GM21423 (cell line): Measurements from ENCODE around the gene CGB1.

Experiments
- ATAC-seq: cut with Tn5 transposase; IDR thresholded peaks from one replicate; pipeline ENCODE4 v1.9.1; 2021; ENCODE audit warnings: mild to moderate bottlenecking, moderate library complexity; ENCODE audit not compliant: unreplicated experiment

Gene CGB1

DNA sequence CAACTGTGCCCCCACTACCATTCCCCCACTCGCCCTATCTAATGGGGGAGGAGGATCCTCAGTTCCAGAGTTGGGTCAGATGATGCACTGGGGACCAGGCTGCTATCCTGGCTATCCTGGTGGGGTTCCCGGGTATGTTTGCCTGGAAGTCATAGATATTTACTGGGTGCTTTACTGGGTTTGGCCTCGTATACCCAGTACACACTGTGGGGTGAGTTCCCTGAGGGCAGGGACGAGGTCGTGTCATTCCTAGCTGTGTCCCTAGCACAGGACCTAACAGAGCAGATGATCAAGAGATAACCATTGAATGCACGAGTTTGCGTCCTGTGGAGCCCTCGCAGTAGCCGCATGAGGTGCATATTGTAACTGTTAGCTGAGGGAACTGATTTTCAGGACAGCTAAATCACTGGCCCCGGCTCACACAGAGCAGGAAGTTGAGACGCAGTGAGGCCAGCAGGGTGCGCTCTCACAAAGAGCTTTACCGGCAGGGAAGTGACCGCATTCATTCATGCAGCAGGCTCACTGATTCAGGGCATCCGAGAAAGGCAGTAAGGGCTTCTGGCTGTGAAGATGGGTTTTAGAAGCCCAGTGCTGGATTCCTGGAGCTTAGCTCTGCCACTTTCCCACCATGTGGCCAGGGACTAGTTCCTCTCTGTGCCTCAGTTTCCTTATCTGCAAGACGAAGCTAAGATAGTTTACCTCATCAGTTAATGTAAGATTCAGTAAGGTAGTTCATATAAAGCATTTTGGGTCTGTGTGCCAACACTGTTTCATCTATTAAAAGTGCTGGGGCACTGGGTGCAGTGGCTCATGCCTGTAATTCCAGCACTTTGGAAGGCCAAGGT lies 37.0 kb downstream of the CGB1 start:
- ATAC-seq = no peak

DNA sequence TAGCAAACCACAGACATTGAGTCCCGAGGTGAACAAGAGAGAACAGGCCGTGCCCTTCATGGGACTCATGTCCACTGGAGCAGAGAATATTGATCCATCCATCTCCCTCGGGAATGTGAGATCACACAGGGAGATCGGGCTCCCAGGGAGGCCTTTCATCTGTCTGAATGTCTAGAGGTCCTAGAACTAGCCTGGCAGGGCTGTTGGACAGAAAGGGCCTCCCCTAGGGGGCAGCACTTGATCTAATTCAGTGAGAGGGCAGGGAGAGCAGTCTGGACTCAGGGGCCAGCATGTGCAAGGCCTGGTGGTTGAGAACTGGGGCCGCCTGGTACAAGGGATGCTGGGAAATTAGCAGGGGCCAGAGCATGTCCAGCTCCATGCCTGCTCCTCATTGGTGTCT lies 38.7 kb downstream of the CGB1 start:
- ATAC-seq = no peak

DNA sequence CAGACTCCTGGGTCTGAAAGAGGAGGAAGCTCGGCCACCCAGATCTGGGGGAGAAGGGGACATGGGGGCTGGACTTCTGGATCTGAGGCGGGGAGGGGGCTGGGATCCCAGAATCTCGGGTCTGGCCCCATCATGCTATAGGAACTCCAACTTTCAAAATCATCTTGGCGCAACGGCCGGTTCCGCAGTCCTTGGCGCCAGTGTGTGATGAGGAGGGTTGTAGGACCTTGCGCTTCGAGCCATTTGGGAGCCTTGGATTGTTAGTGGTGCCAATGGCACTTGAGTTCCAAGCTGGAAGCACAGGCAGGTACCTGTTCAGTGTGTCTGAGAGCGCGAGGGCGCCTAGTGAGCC lies 42.7 kb downstream of the CGB1 start:
- no peak for ATAC-seq

DNA sequence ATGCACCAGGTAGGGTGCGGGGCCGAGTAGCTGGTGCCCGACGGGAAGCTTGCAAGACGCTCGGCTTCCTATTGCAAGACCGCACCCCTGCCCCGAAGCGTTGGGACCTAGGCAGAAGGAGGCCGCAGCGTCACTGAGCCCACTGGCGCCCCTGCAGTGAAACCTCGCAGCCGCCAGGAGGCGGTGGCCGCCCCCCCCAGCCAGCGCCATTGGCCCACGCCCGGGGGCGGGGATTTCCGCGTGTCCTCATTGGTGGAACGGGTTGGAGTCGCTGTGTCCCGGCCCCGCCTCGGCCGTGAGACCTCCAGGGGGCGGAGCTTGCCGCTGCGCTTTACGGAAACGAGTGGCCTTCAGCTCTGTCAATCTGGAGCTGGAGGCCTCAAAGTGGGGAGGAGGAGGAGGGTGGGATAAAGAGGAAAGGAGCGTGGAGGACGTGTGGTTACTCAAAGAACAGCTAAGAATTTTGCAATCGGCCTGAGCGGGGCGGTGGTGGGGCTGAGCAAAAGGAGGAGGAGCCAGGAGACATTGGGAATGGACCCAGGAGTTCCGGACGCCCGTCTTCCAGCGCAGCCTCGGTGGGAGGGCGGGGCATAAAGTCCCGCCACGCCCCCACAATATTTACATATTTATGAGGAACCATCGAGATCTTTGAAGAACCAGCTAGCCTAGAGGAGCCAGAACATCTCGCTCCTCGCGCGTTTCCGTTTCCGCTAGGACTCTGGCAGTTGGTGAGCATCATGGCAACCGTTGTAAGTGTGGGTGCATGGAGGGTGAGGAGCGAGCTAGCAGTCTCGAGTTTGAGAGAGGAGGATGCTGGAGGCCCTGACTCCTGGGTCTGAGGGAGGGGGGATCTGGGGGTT lies 43.3 kb downstream of the CGB1 start, which contains the start of the genes GYS1 and RUVBL2:
GYS1 (minus strand) TSS at position 135 of the 860 bp plus-strand sequence. CDS start 197 bp downstream, outside the sequence.
RUVBL2 (plus strand) TSS at position 713 of the 860 bp plus-strand sequence; CDS start at position 738, 25 bp downstream.
- ATAC-seq = peak; percentile 88

DNA sequence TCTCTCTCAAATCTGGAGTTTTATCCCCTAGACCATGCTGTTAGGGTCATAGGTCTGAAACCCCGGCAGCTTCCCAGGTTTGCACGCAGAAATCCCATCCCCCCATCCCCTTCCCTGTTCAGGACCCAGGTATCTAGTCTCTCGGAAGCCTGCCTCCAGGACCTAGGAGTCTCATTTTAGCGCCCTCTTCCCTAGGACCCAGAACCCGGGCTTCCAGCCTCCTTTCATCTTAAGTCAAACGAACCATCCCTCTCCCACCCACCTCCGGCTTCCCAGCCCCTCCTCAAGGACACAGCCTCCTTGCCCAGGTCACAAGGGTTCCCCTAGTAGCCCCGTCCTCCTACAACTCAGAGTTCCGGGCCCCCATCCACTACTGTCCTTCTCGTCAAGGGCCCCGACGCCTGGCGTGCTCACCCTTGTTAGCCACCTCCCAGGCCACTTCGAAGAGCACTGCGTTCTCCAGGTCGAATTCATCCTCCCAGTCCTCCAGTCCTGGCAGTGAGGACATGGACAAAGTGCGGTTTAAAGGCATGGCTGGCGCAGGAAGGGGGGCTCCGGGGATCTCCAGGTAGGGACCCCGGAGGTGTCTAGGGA lies 44.0 kb downstream of the CGB1 start:
- no peak for ATAC-seq

DNA sequence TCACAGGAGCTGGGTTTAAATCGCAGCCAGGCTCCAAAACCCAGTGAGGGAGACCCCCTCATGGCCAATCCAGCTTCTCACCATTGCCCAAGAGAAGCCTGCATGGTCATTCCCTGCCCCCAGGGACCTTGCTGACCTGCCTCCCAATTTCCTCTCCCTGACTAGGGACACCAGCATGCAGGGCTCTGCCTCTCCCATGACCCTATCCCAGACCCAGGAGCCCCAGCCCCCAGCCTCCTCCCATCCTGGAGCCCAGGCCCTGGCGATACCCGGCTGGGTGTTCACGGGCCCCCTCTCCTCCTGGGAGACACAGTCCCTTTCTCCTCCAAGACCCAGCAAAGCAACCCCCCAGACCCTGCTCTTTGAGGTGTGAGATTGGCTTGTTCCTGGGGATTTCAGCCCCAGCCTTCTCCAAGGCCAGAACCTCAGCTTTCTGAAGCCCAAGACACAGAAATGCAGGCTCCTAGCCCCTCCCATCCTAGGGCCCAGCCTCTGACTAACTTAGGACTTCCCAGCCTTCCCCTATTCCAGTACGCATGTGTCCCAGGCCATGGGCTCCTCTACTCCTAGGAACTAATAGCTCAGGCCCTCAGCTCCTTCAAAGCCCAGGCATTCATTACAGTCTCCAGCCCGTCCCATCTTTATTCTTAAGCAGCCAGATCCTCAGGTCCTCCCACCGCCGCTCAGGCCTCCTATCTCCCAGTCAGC lies 44.7 kb downstream of the CGB1 start:
- no peak for ATAC-seq

DNA sequence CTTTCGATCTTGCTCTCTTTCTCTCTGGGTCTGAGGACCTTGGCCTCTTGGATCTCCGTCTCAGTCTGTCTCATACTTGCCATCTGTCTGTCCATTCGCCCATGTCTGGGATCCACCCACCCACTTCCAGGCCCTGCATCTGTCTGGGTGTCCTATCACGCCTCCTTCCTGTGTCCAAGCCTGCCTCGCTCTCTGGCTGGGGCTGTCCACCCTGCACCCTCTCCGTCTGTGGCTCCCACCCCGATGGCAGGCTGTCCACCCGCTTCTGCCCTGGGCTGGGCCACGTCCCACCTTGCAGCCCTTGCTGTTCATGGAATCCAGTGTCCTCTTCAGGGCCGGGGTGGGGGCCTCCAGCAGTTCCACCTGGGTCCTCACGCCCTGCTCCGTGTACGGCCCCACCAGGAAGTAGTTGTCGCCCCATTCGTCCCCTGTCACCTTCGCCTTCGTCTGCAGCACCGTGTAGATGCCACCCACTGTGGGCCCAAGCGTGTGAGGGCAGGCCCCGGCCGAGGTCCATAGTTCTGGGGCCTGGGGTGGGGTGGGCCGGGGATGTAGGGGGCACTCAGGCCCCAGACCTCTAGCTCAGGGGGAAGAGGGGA lies 45.6 kb downstream of the CGB1 start:
- ATAC-seq = no peak

DNA sequence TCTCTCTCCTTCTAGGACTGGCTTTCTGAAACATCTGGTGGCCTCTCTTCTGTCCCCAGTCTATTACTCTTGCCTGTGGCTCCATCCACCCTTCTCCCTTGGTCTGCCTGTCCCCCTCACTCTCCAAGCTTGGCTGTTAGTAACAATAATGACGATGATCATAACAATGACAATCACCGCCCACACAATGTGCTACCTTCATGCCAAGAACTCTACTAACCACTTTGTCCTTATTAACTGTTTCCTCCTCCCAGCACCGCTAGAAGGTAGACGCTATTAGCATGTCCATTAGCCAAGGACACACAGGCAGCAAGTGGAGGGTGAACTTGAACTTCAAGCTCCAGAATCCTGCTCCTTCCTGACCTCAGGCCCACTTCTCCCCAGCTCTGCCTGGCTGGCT lies 46.3 kb downstream of the CGB1 start:
- no peak for ATAC-seq

DNA sequence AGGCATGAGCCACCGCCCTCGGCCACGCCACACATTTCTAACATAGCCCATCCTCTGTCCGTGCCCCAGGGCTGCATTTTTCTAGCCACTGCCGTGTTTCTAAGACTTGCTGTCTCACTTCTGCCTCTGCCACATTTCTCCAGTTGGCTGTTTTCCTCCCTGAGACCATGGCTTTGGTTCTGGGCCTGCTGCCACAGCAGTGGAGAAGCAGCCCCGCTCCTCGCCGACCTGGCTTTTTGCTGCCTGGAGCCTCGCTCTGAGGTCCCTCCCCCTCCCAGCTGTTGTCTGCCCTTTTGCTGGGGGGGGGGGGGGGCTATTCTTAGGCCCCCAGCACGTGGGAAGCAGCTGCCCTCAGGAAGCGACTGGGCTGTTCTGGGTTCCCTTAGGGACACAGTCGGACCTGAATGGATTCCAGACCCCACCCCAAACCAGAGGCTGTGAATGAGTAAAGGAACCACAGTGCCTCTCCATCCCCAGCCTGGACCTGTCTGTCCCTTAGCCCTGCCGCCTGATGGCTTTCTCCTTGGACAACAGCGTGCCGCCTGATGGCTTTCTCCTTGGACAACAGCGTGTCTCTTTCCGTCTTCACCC lies 46.9 kb downstream of the CGB1 start:
- ATAC-seq = no peak

DNA sequence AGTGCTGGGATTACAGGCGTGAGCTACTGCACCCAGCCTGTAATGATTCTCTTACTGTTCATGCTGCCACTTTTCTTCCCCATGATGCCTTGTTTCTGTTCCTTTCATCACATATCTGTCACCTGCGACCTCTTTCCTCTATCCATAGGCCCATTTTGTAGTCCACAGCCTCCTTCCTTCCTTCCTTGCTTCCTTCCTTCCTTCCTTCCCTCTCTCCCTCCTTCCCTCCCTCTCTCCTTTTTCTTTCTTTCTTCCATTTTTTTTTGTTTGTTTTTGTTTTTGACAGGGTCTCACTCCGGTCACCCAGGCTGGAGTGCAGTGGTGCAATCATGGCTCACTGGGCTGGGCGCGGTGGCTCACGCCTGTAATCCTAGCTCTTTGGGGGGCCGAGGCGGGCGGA lies 47.8 kb downstream of the CGB1 start:
- ATAC-seq = no peak

DNA sequence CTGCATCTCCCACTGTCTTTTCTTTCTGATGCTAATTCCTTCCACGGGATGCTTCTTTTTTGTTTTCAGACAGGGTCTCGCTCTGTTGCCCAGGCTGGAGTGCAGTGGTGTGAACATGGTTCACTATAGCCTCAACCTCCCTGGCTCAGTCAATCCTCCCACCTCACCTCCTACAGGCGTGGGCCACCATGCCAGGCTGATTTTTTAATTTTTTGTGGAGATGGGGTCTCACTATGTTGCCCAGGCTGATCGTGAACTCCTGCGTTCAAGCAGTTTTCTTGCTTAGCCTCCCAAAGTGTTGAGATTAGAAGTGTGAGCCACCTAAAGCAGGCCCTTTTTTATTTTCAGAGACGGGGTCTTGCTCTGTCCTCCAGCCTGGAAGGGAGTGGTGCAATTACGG lies 48.4 kb downstream of the CGB1 start:
- no peak for ATAC-seq

DNA sequence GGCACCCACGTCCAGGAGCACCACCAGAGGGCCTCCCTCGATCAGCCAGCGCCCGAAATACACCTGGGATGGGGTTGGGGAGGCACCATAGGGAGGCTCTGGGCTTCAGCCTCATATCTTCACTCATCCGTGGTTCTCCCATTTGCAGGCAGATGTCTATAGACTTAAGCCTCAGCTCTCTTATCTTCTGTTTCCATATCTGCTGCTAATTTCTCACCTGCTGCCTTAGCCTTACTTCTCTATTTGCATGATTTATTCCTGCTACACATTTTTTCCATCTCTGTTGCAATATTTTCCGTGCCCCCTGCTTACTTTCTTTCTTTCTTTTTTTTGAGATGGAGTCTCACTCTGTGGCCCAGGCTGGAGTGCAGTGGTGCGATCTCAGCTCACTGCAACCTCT lies 49.4 kb downstream of the CGB1 start:
- ATAC-seq = no peak

DNA sequence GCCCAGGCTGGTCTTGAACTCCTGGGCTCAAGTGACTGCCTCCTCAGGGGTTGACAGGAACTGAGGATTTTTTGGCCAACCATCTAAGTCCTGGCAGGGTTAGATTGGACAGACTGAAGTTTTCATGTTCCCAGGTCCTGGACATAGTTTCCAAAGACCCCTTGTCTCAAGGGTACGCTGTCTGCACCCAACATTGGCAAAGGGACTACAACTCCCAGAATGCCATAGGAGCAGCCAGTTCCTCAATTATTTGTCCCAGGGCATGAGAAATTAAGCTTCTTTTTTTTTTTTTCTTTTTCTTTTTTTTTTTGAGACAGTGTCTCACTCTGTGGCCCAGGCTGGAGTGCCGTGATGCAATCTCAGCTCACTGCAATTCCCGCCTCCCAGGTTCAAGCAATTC lies 50.5 kb downstream of the CGB1 start:
- ATAC-seq = no peak

DNA sequence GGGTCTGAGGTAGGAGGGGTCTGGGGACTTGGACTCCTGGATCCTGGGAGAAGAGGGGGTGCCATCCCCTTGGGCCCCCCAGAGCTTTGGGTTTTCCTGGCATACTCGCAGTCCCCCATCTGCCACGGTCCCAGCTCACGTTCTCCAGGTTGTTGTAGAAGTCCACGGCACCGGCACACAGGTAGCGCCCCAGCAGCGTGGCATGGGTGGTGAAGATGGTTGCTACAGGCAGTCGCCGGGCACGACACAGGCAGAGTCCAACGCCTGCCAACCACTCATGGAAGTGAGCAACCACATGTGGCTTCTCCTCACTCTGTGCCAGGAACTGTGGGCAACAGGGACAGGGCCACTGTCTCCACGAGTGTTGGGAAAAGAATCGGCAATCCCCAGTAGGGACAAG lies 51.0 kb downstream of the CGB1 start:
- ATAC-seq = no peak
